Naive B cell (primary cell): ENCODE measurements around the gene ECE2. TPM values are rescaled to one million over a fixed set of nuclear protein-coding genes. Genes with fewer than 3 reads are reported as not detected.
"Not testable (repeated sequence)": the region's sequence is repeated elsewhere in the genome, so short reads cannot be mapped to it uniquely, and the experiment has no call there.

ENCODE experiments used
- ATAC-seq, 2 donors: fragments of 150-1000 bp; cut with Tn5 transposase; 2 replicates each; pipeline ENCODE4 v1.10.0; 2021; ENCODE audit warnings: low read depth in 2 of 2, mild to moderate bottlenecking in 2 of 2, moderate library complexity in 2 of 2
- DNase-seq: peaks from one replicate; pipeline ENCODE4 v3.0.0; 2022
- H3K27ac Mint-ChIP-seq, 6 donors: one replicate each; pipeline ENCODE4 v1.8.0; 2020 to 2022; ENCODE audit warnings: mild to moderate bottlenecking in 6 of 6, mixed read lengths in 6 of 6, moderate library complexity in 5 of 6, inconsistent platforms in 2 of 6
- H3K27me3 Mint-ChIP-seq, 3 donors: one replicate each; pipeline ENCODE4 v1.8.0; 2021 to 2022; ENCODE audit warnings: mixed read lengths in 3 of 3, mild to moderate bottlenecking in 1 of 3
- H3K36me3 Mint-ChIP-seq, 2 donors: one replicate each; pipeline ENCODE4 v1.8.0; 2020 to 2022; ENCODE audit warnings: mixed read lengths in 2 of 2, inconsistent platforms in 1 of 2, mild to moderate bottlenecking in 1 of 2
- H3K4me1 Mint-ChIP-seq, 3 donors: one replicate each; pipeline ENCODE4 v1.8.0; 2020 to 2022; ENCODE audit warnings: mixed read lengths in 3 of 3, inconsistent platforms in 1 of 3, mild to moderate bottlenecking in 1 of 3, moderate library complexity in 1 of 3
- H3K4me3 Mint-ChIP-seq, 8 donors: one replicate each; pipeline ENCODE4 v1.8.0; 2020 to 2022; ENCODE audit warnings: mild to moderate bottlenecking in 8 of 8, mixed read lengths in 8 of 8, moderate library complexity in 8 of 8, inconsistent platforms in 2 of 8
- H3K9me3 Mint-ChIP-seq, 7 donors: one replicate each; pipeline ENCODE4 v1.8.0; 2020 to 2022; ENCODE audit warnings: mixed read lengths in 7 of 7, mild to moderate bottlenecking in 5 of 7, inconsistent platforms in 2 of 7, moderate library complexity in 1 of 7
- polyA plus RNA-seq, 6 donors: library from polyadenylated mRNA; unstranded; fragments of 300-500 nt; fragmentation: Illumina TruSeq; gene quantifications; one replicate each; pipeline ENCODE4 v1.2.3, GENCODE V29; 2021; ENCODE audit warnings: low read depth in 6 of 6

The ECE2 gene
- polyA plus RNA-seq, 6 donors from 2014 or later = not detected

DNA sequence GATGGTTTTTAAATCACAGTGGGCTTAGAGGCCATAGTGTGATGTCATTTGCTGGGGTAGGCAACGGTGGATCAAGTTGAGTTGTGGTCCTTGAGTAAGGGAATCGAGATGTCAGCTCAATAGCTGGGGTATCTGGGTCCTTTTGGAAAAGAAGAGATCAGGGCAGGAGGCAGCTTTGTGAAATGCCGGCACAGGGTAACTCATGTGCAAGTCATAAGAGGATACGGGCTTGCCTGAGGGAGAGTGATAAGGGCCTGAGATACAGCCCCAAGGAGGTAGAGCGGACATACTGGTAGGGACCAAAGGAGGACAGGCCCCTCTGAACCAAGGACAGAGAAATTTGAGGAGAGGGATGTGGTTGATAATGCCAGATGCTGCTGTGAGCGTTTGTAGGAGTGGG, 57.4 kb downstream of the ECE2 start:
- Mint-ChIP-seq H3K4me3 (peak overlapping the region in 3 of 8 donors; percentile 6 to 73 (median 36)), H3K27ac (peak overlapping the region in 5 of 6 donors; percentile 13 to 93 (median 86)), H3K4me1 (peaks cover 22 to 28% (median 27%) of the 10 kb centered on the region in 3 donors), H3K36me3 (peaks cover 0 to 38% of the 10 kb centered on the region in 2 donors), H3K9me3 (no peaks in the 10 kb centered on the region), H3K27me3 (peaks cover 0 to 12% (median 0%) of the 10 kb centered on the region in 3 donors)
- DNase-seq = no peak
- ATAC-seq = no peak

- Mint-ChIP-seq H3K9me3 (no peaks in the 10 kb centered on the region), H3K4me3 (peak overlapping the region in 3 of 8 donors; percentile 7 to 73 (median 23)), H3K4me1 (peaks cover 24 to 28% (median 27%) of the 10 kb centered on the region in 3 donors), H3K36me3 (peaks cover 0 to 33% of the 10 kb centered on the region in 2 donors), H3K27ac (peak overlapping the region in 4 of 6 donors; percentile 25 to 93 (median 86)), H3K27me3 (peaks cover 0 to 13% (median 0%) of the 10 kb centered on the region in 3 donors)
- DNase-seq = no peak
- no peak for ATAC-seq
Measured at GRCh38 chr3:184333700-184334099, 57.9 kb downstream of the ECE2 start.

DNA sequence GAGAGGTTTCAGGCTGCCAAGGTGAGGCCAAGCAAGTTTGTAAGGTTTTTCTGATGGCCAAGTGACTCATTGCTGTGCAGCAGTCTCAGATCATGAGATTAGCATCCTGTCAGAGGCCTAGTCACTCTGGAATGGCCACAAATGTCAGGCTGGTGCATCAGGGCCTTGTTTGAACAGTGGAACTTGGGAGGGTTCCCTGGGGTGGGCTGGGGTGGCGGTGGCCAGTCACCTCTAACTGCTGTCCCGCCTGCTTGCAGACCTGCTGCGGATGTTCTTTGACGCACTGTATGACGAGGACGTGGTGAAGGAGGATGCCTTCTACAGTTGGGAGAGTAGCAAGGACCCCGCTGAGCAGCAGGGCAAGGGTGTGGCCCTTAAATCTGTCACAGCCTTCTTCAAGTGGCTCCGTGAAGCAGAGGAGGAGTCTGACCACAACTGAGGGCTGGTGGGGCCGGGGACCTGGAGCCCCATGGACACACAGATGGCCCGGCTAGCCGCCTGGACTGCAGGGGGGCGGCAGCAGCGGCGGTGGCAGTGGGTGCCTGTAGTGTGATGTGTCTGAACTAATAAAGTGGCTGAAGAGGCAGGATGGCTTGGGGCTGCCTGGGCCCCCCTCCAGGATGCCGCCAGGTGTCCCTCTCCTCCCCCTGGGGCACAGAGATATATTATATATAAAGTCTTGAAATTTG, 58.8 kb downstream of the ECE2 start:
- DNase-seq = no peak

DNA sequence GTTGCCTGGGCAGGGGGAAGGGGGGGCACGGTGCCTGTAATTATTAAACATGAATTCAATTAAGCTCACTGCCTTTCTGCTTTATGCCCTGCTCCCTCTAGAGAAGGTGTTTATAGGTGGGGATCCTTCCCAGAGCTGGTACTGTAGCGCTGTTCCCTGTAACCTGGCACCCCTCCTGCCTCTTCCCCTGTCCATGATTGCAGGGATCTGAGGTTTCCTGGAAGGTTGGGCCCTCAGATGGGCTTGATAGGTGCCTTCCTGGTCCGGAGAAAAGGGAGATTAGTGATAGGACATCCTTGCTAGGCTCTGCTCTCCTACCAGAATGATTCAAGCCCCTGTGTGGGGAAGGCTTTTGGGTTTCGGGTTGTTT, 59.5 kb downstream of the ECE2 start:
- no peak for ATAC-seq
- Mint-ChIP-seq H3K27ac (peak overlapping the region; percentile 92 to 98 (median 96)), H3K36me3 (peaks cover 0 to 20% of the 10 kb centered on the region in 2 donors), H3K4me1 (peaks cover 28 to 31% (median 29%) of the 10 kb centered on the region in 3 donors), H3K27me3 (peaks cover 0 to 18% (median 0%) of the 10 kb centered on the region in 3 donors), H3K9me3 (no peaks in the 10 kb centered on the region), H3K4me3 (peak overlapping the region; percentile 83 to 95 (median 94))
- DNase-seq = no peak

More for the DNA sequence above, 58.8 kb downstream of the ECE2 start:
- Mint-ChIP-seq H3K9me3 (no peaks in the 10 kb centered on the region), H3K36me3 (peaks cover 0 to 24% of the 10 kb centered on the region in 2 donors), H3K27ac (peak overlapping the region; percentile 70 to 98 (median 92)), H3K4me3 (peak overlapping the region in 7 of 8 donors; percentile 22 to 95 (median 67)), H3K4me1 (peaks cover 28 to 31% (median 29%) of the 10 kb centered on the region in 3 donors), H3K27me3 (peaks cover 0 to 18% (median 0%) of the 10 kb centered on the region in 3 donors)
- ATAC-seq = no peak

- H3K27me3 Mint-ChIP-seq = peaks cover 0 to 18% (median 0%) of the 10 kb centered on the region in 3 donors
- peak; percentile 84 to 85 for ATAC-seq
- peaks cover 29 to 31% (median 31%) of the 10 kb centered on the region in 3 donors for H3K4me1 Mint-ChIP-seq
- DNase-seq = peak; percentile 85
- peak overlapping the region; percentile 88 to 95 (median 94) for H3K4me3 Mint-ChIP-seq
- H3K27ac Mint-ChIP-seq = peak overlapping the region; percentile 93 to 98 (median 98)
- H3K36me3 Mint-ChIP-seq = peaks cover 0 to 18% of the 10 kb centered on the region in 2 donors
- H3K9me3 Mint-ChIP-seq = no peaks in the 10 kb centered on the region
Measured at GRCh38 chr3:184335661-184336546, 60.1 kb downstream of the ECE2 start.

DNA sequence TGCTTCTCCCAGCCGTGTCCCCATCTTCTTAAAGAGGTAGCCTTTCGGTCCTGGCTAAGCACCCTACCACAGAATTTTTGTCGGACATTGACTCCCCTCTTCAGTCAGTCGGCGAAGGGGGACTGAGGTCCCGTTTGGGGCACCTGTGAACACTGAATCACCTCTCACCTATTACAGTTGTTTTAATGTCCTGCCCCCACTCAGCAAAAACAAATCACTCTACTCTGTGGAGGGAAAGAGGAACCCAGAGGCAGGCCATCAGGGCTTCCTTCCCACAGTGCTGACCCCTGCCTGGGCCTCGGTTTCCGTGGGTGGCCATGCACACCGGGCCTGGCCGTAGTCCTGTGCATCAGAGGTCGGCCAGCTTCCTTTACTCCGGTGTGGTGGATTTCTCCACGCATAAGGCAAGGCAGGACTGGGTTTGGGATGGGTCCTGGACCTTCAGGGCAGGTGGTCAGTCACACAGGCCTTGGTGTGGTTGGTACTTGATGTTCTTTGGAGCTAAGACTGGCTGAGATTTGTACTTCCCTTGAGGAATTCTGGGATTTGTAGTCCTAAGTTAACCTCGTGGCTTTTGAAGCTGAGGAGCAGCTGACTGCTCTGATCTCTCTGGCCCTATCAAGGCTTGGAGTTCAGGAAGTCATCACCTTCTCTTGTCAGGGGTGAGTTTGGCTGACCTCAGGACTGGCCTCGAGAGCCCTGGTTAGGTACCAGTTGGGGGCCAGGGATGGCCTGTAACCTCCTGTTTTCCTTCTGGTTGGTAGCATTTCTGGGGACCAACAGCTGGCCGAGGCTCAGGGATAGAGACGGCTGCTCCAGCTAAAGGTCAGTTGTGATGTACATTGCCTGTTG, 61.0 kb downstream of the ECE2 start:
- peaks cover 0 to 18% (median 0%) of the 10 kb centered on the region in 3 donors for H3K27me3 Mint-ChIP-seq
- DNase-seq (no peak), ATAC-seq (peak; percentile 11 to 15)
- no peaks in the 10 kb centered on the region for H3K9me3 Mint-ChIP-seq
- H3K4me1 Mint-ChIP-seq = peaks cover 29 to 32% (median 31%) of the 10 kb centered on the region in 3 donors
- H3K36me3 Mint-ChIP-seq = peaks cover 0 to 12% of the 10 kb centered on the region in 2 donors
- H3K27ac Mint-ChIP-seq = peak overlapping the region; percentile 76 to 98 (median 96)
- H3K4me3 Mint-ChIP-seq = peak overlapping the region; percentile 88 to 95 (median 94)

DNA sequence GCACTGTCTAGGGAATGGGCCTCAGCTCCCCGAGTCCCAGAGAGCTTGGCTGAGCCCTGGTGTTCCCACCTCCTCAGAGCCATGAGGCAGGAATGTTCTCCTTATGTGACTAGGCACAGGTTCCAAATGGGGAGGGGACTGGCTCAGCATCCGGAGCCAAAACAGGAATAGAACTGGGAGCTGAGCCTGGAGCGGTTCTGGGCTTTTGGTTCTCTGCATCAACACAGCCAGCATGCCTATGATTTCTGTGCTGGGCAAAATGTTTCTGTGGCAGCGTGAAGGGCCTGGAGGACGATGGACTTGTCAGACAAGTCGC, 61.5 kb downstream of the ECE2 start, which contains the start of gene FAM131A:
Gene FAM131A (plus strand): TSS at position 202 of the 316 bp plus-strand sequence. CDS start 31 bp downstream, at position 233.
- Mint-ChIP-seq H3K27me3 (peaks cover 0 to 18% (median 0%) of the 10 kb centered on the region in 3 donors), H3K9me3 (no peaks in the 10 kb centered on the region), H3K36me3 (peaks cover under 1 to 12% of the 10 kb centered on the region in 2 donors), H3K4me3 (peak within 1 kb of the TSS; percentile 88 to 95 (median 94)), H3K4me1 (peaks cover 29 to 32% (median 31%) of the 10 kb centered on the region in 3 donors), H3K27ac (peak within 1 kb of the TSS; percentile 76 to 98 (median 96))
- DNase-seq (no peak), ATAC-seq (no peak)

- Mint-ChIP-seq H3K27ac (peak overlapping the region in 3 of 6 donors; percentile 9 to 93 (median 44)), H3K4me3 (peak overlapping the region in 6 of 8 donors; percentile 16 to 95 (median 32)), H3K4me1 (peaks cover 28 to 32% (median 29%) of the 10 kb centered on the region in 3 donors), H3K9me3 (no peaks in the 10 kb centered on the region), H3K27me3 (peaks cover 0 to 18% (median 0%) of the 10 kb centered on the region in 3 donors), H3K36me3 (peaks cover 6 to 7% of the 10 kb centered on the region in 2 donors)
- ATAC-seq (no peak), DNase-seq (no peak)
Measured at GRCh38 chr3:184337981-184338380, 62.2 kb downstream of the ECE2 start.

- Mint-ChIP-seq H3K27me3 (peaks cover 0 to 18% (median 0%) of the 10 kb centered on the region in 3 donors), H3K9me3 (no peaks in the 10 kb centered on the region), H3K27ac (no peak overlapping the region), H3K4me1 (peaks cover 22 to 32% (median 29%) of the 10 kb centered on the region in 3 donors), H3K4me3 (peak overlapping the region in 3 of 8 donors; percentile 20 to 48 (median 35)), H3K36me3 (peaks cover 1 to 6% of the 10 kb centered on the region in 2 donors)
- ATAC-seq = peak in 1 of 2 donors; percentile 10
- no peak for DNase-seq
Measured at GRCh38 chr3:184338511-184338945, 62.7 kb downstream of the ECE2 start.

- Mint-ChIP-seq H3K9me3 (no peaks in the 10 kb centered on the region), H3K4me3 (peak overlapping the region in 2 of 8 donors; percentile 48 to 69), H3K27me3 (peaks cover 0 to 18% (median 0%) of the 10 kb centered on the region in 3 donors), H3K36me3 (peaks cover 0 to 6% of the 10 kb centered on the region in 2 donors), H3K4me1 (peaks cover 18 to 32% (median 26%) of the 10 kb centered on the region in 3 donors), H3K27ac (peak overlapping the region in 2 of 6 donors; percentile 6 to 57)
- DNase-seq (no peak), ATAC-seq (no peak)
Measured at GRCh38 chr3:184339001-184339400, 63.2 kb downstream of the ECE2 start.

- not testable (repeated sequence) for ATAC-seq, DNase-seq, H3K36me3 Mint-ChIP-seq, H3K27ac Mint-ChIP-seq, H3K9me3 Mint-ChIP-seq
- Mint-ChIP-seq H3K27me3 (peaks cover 0 to 18% (median 0%) of the 10 kb centered on the region in 3 donors), H3K4me3 (peak overlapping the region in 1 of 8 donors; percentile 42), H3K4me1 (peaks cover 18 to 30% (median 26%) of the 10 kb centered on the region in 3 donors)
Measured at GRCh38 chr3:184339451-184340135, 63.8 kb downstream of the ECE2 start.

- H3K36me3 Mint-ChIP-seq = peaks cover 0 to 6% of the 10 kb centered on the region in 2 donors
- no peak for DNase-seq
Measured at GRCh38 chr3:184341925-184342324, 66.1 kb downstream of the ECE2 start.

More at GRCh38 chr3:184341925-184342324, 66.1 kb downstream of the ECE2 start:
- Mint-ChIP-seq H3K4me3 (no peak overlapping the region), H3K4me1 (peaks cover 15 to 18% (median 17%) of the 10 kb centered on the region in 3 donors), H3K27me3 (peaks cover 0 to 18% (median 0%) of the 10 kb centered on the region in 3 donors), H3K9me3 (no peaks in the 10 kb centered on the region), H3K27ac (no peak overlapping the region)
- ATAC-seq = no peak
